GM19025 (cell line): ENCODE measurements around the gene CCDC92.
"Not testable (repeated sequence)": the region's sequence is repeated elsewhere in the genome, so short reads cannot be mapped to it uniquely, and the experiment has no call there.

ENCODE experiments used
- ATAC-seq: cut with Tn5 transposase; IDR thresholded peaks from one replicate; pipeline ENCODE4 v1.9.1; 2021; ENCODE audit warnings: mild to moderate bottlenecking, low read depth, moderate library complexity; ENCODE audit not compliant: unreplicated experiment

Gene CCDC92

GRCh38 chr12:123951467-123951866 is 21.2 kb downstream of the CCDC92 start:
- no peak for ATAC-seq

GRCh38 chr12:123950476-123951349 is 21.9 kb downstream of the CCDC92 start:
- ATAC-seq: no peak

- no peak for ATAC-seq
Measured at GRCh38 chr12:123949770-123950165, 22.9 kb downstream of the CCDC92 start.

- no peak for ATAC-seq
Measured at GRCh38 chr12:123948796-123949769, 23.5 kb downstream of the CCDC92 start.

- no peak for ATAC-seq
Measured at GRCh38 chr12:123948401-123948795, 24.2 kb downstream of the CCDC92 start.

- ATAC-seq: not testable (repeated sequence)
Measured at GRCh38 chr12:123947531-123947930, 25.1 kb downstream of the CCDC92 start.

- not testable (repeated sequence) for ATAC-seq
Measured at GRCh38 chr12:123946516-123947505, 25.8 kb downstream of the CCDC92 start.

- no peak for ATAC-seq
Measured at GRCh38 chr12:123946152-123946515, 26.5 kb downstream of the CCDC92 start.

GRCh38 chr12:123945287-123946151 is 27.1 kb downstream of the CCDC92 start:
- ATAC-seq: no peak

- ATAC-seq: no peak
Measured at GRCh38 chr12:123944696-123945095, 27.9 kb downstream of the CCDC92 start.

GRCh38 chr12:123943816-123944215 is 28.8 kb downstream of the CCDC92 start:
- no peak for ATAC-seq

- no peak for ATAC-seq
Measured at GRCh38 chr12:123942911-123943648, 29.6 kb downstream of the CCDC92 start.

GRCh38 chr12:123942238-123942653 is 30.4 kb downstream of the CCDC92 start:
- no peak for ATAC-seq

GRCh38 chr12:123941624-123942237 is 30.9 kb downstream of the CCDC92 start:
- ATAC-seq: no peak

- ATAC-seq: no peak
Measured at GRCh38 chr12:123941000-123941399, 31.6 kb downstream of the CCDC92 start.

- no peak for ATAC-seq
Measured at GRCh38 chr12:123940627-123940966, 32.0 kb downstream of the CCDC92 start.

GRCh38 chr12:123939716-123940626 is 32.7 kb downstream of the CCDC92 start:
- ATAC-seq: no peak
